HG03469 (cell line): Measurements from ENCODE around the gene C13orf46.

Experiments used
- ATAC-seq: cut with Tn5 transposase; IDR thresholded peaks from one replicate; pipeline ENCODE4 v1.9.1; 2021; ENCODE audit warnings: mild to moderate bottlenecking, moderate library complexity, moderate number of reproducible peaks; ENCODE audit not compliant: unreplicated experiment

Gene C13orf46

GRCh38 chr13:113927661-113928581, 46.0 kb downstream of the C13orf46 start:
- ATAC-seq: no peak

- ATAC-seq: no peak
These were observed 46.8 kb downstream of the C13orf46 start for GRCh38 chr13:113926951-113927660.

GRCh38 chr13:113926301-113926761, 47.5 kb downstream of the C13orf46 start:
- no peak for ATAC-seq

GRCh38 chr13:113924184-113924901, 49.5 kb downstream of the C13orf46 start:
- ATAC-seq: no peak

- no peak for ATAC-seq
These were observed 50.4 kb downstream of the C13orf46 start for GRCh38 chr13:113923376-113924063.

- no peak for ATAC-seq
These were observed 51.3 kb downstream of the C13orf46 start for GRCh38 chr13:113922412-113923118.

GRCh38 chr13:113921763-113922162, 52.1 kb downstream of the C13orf46 start:
- ATAC-seq: no peak

- ATAC-seq: no peak
These were observed 53.1 kb downstream of the C13orf46 start for GRCh38 chr13:113920606-113921286.

GRCh38 chr13:113919761-113920559, 53.9 kb downstream of the C13orf46 start:
- ATAC-seq: no peak

GRCh38 chr13:113918981-113919701, 54.7 kb downstream of the C13orf46 start:
- ATAC-seq: no peak

GRCh38 chr13:113918580-113918979, 55.3 kb downstream of the C13orf46 start:
- no peak for ATAC-seq

GRCh38 chr13:113917594-113918371, 56.1 kb downstream of the C13orf46 start:
- no peak for ATAC-seq

- no peak for ATAC-seq
These were observed 56.8 kb downstream of the C13orf46 start for GRCh38 chr13:113917096-113917495.

GRCh38 chr13:113916330-113916815, 57.5 kb downstream of the C13orf46 start:
- no peak for ATAC-seq

GRCh38 chr13:113915786-113916329, 58.0 kb downstream of the C13orf46 start:
- ATAC-seq: no peak

GRCh38 chr13:113915012-113915763, 58.7 kb downstream of the C13orf46 start:
- no peak for ATAC-seq
